NAMALWA (cell line): Measurements from ENCODE around the gene SIPA1.
"Not testable (repeated sequence)": the region's sequence is repeated elsewhere in the genome, so short reads cannot be mapped to it uniquely, and the experiment has no call there.

Source experiments
- DNase-seq: peaks from one replicate; pipeline ENCODE4 v3.0.0-alpha.2; 2015; ENCODE audit warnings: low spot score

SIPA1 gene

GRCh38 chr11:65624931-65625627, 12.8 kb upstream of the SIPA1 start:
- DNase-seq, result no peak

DNA sequence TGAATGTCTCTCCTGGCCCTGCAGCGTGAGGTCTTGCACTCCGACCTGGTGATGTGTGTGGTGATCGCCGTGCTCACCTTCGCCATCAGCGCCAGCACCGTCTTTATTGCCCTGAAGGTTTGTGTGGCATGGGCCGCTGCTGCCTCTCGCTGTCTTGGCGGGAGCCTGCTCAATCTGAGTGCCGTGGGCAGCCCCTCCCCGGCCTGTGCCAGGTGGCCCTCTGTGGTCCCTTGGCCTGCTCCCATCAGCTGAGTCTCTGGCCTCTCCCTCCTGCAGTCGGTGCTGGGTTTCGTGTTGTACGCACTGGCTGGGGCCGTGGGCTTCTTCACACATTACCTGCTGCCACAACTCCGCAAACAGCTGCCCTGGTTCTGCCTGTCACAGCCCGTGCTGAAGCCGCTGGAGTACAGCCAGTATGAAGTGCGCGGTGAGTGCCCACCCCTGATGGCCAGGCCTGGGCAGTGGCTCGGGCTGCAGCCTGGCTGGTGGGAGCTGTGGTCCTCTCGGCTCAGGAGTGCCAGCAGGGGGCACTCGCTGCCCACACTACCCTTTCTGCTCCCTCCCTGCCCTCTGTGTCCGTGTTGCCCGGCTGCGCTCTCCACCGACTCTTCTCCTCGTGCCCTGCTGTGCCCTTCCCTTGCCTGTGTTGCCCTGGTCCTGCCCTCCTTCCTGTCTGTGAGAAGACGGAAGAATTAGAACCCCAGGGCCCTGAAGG, 12.1 kb upstream of the SIPA1 start:
- peak; percentile 61 for DNase-seq

DNA sequence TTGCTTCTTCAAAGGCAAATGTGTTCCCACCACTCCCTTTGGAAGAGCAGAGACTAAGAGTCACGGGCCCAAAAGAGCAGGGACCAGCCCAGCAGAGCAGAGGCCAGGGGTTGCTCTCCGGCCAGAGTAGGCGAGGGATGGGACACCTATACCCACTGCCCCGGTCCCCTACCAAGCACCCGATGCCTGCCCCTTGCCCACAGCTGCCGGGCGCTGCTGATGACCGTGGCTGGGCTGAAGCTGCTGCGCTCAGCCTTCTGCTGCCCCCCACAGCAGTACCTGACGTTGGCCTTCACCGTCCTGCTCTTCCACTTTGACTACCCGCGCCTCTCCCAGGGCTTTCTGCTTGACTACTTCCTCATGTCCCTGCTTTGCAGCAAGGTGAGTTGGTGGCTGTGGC, 10.7 kb upstream of the SIPA1 start:
- no peak for DNase-seq

DNA sequence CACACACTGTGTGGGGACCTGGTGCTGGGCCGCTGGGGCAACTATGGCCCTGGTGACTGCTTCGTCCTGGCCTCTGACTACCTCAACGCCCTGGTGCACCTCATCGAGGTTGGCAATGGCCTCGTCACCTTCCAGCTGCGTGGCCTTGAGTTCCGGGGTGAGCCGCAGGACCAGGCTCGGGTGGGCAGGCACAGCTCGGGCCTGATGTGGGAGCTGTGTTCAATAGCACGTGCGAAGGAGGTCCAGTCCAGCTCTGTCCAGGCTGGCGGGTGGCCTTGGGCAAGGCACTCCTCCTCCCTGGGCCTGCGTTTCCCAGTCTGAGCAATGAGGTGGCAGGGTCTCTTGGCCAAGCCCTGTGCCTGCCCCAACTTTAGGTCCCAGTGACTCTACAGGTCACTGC, 8.3 kb upstream of the SIPA1 start:
- no peak for DNase-seq

GRCh38 chr11:65630215-65630614, 7.7 kb upstream of the SIPA1 start:
- no peak for DNase-seq

- DNase-seq, result no peak
Measured at GRCh38 chr11:65633390-65634108, 4.4 kb upstream of the SIPA1 start.

GRCh38 chr11:65634109-65634436, 3.8 kb upstream of the SIPA1 start:
- DNase-seq, result no peak

GRCh38 chr11:65634440-65634839, 3.5 kb upstream of the SIPA1 start:
- no peak for DNase-seq

DNA sequence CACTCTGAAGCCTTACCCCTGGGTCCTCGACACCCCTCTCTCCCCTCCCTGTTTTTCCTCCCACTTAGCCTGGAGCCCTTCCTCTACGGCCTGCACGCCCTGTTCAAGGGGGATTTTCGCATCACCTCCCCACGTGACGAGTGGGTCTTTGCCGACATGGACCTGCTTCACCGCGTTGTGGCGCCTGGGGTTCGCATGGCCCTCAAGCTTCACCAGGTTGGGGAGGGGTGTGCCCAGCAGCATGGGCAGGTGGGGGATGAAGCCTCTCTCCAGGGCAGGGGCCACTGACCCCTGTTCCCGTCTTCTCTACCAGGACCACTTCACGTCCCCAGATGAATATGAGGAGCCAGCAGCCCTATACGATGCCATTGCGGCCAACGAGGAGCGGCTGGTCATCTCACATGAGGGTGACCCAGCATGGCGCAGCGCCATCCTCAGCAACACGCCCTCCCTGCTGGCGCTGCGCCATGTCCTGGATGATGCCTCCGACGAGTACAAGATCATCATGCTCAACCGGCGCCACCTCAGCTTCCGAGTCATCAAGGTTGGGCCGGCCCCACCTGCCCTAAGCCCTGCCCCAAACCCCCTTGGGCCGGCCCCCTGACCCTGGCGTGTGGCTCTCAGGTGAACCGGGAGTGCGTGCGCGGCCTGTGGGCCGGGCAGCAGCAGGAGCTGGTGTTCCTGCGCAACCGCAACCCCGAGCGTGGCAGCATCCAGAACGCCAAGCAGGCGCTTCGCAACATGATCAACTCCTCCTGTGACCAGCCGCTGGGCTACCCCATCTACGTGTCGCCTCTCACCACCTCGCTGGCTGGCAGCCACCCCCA, 2.8 kb upstream of the SIPA1 start:
- DNase-seq, result no peak

GRCh38 chr11:65636108-65637031, 1.5 kb upstream of the SIPA1 start:
- no peak for DNase-seq

GRCh38 chr11:65637032-65637557, 806 bp upstream of the SIPA1 start:
- no peak for DNase-seq

DNA sequence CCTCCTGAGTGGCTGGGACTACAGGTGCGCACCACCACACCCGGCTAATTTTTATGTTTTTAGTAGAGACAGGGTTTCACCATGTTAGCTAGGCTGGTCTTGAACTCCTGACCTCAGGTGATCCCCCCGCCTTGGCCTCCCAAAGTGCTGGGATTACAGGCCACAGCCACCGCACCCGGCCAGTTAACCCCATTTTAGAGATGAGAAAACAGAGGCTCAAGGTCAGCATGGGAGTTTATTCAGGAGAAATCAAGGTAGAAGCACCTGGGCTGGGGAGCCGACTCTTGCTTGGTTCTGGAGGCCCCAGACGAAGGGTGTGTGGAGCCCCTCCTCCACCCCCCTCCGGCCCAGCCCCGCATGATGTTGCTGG, 1.3 kb downstream of the SIPA1 start:
- DNase-seq, result not testable (repeated sequence)

GRCh38 chr11:65639623-65640482, 2.0 kb downstream of the SIPA1 start:
- peak; percentile 99 for DNase-seq

- peak; percentile 65 for DNase-seq
Measured at GRCh38 chr11:65640483-65641296, 2.8 kb downstream of the SIPA1 start.

DNA sequence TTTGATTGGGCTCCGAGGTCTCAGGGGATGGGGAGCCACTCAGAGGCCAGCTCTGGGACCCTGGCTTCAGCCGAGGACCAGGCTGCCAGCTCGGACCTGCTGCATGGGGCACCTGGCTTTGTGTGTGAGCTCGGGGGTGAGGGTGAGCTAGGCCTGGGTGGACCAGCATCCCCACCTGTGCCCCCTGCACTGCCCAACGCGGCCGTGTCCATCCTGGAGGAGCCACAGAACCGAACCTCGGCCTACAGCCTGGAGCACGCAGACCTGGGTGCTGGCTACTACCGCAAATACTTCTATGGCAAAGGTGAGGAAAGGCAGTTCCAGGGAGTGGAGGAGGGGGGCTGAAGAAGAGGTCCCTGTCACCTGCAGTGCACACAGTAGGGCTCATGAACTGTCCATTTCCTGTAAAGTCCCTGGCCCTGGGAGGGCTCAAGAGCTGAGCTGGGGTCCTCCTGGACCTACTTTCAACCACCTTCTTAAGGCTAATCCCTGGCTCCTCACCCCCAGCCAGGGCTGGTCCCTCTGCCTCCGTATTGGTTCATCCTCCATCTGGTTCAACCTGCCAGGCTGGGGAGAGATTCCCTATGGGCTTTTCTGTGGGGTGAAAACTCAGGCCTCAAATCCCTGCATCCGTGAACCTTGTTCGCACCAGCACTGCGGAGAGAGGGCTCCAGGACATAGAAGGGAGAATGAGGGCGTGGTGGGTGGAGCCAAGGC, 3.6 kb downstream of the SIPA1 start:
- no peak for DNase-seq

GRCh38 chr11:65642014-65642671, 4.2 kb downstream of the SIPA1 start:
- DNase-seq, result no peak

GRCh38 chr11:65643971-65644370, 6.1 kb downstream of the SIPA1 start:
- DNase-seq, result no peak

- DNase-seq, result no peak
Measured at GRCh38 chr11:65644837-65645236, 6.9 kb downstream of the SIPA1 start.
